CD4-positive, alpha-beta T cell treated with Interleukin-17A for 1 hour (primary cell): Measurements from ENCODE around the gene TTC1.
A peak's percentile ranks its signal among the peaks of the same experiment; 100 is the strongest.
"Not testable (repeated sequence)": the region's sequence is repeated elsewhere in the genome, so short reads cannot be mapped to it uniquely, and the experiment has no call there.

Experiments used
- DNase-seq: peaks from one replicate; pipeline ENCODE4 v3.0.0-alpha.2; 2020

TTC1 gene, protein sequence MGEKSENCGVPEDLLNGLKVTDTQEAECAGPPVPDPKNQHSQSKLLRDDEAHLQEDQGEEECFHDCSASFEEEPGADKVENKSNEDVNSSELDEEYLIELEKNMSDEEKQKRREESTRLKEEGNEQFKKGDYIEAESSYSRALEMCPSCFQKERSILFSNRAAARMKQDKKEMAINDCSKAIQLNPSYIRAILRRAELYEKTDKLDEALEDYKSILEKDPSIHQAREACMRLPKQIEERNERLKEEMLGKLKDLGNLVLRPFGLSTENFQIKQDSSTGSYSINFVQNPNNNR

GRCh38 chr5:160008877-160009590, at the start of gene TTC1:
Gene TTC1, plus strand, starts transcription at chr5:160009139. Its CDS starts 1,390 bp downstream, at chr5:160010529.
- DNase-seq, result peak; percentile 97

DNA sequence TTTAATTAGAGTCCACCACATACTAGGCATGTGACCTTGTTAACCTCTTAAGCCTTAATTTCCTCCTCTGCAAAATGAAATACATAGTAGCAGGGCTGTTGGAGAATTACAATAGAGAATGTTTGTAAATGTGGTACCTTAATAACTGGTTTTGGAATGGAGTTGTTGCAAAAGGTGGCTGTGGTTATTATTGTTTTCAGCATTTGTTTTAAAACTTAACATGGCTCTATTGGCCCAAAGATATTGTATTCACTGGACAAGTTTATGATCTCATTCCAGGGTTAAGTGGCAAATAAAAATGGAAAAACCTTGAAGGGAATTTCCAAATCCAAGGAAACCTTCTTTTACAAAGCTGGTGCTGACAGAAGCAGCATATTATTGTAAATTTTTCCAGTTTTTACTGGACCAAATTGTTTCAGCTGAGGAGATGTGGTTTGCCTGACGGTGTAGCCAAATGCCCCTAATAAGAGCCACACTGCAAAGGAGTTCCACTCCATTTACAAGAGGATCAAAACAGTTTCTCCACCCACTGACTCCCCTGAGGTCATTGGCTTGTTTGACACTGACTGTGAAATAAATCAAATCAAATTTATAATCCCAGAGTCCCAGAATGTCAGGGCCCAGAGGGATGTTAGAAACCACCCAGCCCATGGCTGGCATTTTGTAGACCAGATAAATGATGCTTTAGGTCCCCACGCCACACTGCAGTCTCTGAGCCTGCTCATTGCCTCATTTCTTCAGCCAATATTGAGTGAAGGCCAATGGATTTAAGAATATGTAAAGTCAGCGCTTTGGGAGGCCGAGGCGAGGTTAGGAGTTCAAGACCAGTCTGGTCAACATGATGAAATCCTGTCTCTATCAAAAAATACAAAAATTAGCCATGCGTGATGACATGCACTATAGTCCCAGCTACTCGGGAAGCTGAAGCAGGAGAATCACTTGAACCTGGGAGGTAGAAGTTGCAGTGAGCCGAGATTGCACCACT, 47.5 kb upstream of the TTC1 start:
- DNase-seq, result no peak

DNA sequence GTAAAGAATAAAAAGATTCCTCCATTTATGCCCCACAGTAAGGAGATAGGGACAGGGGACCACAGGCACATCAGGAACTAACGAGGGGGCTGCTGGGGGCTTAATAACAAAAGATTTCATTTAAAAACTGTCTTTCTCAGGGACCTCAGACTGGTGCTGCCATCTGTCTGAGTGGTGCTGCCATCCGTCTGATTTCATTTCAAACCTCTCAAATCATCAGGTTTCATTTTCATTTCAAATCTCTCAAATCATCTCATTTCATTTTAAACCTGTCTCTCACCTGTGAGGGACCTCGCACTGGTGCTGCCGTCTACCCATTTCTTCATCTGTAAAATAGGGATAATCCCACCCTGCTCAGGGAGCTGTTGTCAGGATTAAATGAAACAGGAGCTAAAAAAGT, 46.7 kb upstream of the TTC1 start:
- no peak for DNase-seq

DNA sequence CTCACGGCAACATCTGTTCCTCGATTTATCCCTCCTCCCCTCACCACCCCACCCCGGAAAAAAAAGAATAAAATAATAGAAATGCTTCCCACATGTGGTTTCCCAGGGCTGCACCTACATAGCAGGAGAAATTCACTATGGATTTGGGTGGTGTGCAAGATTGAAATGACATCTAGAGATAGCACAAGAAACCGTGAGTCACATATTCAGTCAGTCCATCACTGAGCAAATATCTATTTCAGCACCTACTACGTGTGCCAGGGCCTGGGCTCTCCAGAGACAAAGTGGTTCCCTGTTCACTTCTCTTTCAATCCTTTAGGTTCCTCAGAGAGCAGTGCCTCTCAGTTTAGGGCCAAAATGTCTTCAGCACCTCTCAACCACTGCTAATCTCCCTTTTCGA, 45.0 kb upstream of the TTC1 start:
- DNase-seq, result no peak

- peak; percentile 14 for DNase-seq
These were observed 43.7 kb upstream of the TTC1 start for GRCh38 chr5:159965031-159965837.

DNA sequence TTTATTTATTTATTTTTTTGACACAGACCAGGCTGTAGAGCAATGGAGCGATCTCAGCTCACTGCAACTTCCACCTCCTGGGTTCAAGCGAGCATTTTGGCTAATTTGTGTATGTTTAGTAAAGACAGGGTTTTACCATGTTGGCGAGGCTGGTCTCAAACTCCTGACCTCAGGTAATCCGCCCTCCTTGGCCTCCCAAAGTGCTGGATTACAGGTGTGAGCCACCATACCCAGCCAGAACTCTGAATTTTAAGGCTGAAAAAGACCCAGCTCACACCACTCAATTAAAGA, 43.2 kb upstream of the TTC1 start:
- not testable (repeated sequence) for DNase-seq

DNA sequence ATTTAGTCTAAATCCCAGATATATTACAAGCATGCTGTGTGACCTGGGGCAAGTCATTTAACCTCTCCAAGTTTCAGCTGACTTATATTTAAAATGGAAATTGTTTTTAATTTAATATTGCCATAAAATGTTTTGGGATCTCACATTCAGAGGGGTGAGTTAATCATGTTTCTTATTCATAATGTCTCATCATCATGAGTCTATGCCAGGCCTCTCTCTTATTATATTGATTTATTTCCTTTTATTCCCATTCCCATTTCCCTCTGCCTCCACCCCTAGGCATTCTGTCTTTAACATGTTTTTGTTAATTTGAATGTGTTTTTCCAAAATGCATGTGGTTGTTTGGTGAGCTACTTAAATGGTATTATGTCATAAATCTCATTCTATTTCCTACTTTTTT, 39.0 kb upstream of the TTC1 start:
- no peak for DNase-seq

DNA sequence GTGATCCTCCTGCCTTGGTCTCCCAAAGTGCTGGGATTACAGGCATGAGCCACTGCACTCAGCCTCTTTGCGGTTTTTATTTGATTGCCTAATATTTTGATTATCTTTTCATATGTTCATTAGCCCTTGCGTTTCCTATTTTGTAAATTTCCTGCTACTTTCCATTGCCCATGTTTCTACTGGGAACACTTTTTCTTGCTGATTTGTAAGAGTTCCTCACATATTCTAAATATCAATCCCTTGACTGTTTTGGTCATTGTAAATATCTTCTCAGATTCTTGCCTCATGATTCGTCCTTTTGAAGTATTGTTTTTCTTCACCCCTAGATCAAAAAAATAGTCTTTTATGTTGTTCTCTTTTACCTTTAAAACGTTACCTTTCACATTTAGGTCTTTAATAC, 37.9 kb upstream of the TTC1 start:
- no peak for DNase-seq

- DNase-seq, result no peak
These were observed 37.4 kb upstream of the TTC1 start for GRCh38 chr5:159971514-159971913.

- DNase-seq, result no peak
These were observed 36.9 kb upstream of the TTC1 start for GRCh38 chr5:159971931-159972461.

- no peak for DNase-seq
These were observed 36.2 kb upstream of the TTC1 start for GRCh38 chr5:159972538-159973362.

DNA sequence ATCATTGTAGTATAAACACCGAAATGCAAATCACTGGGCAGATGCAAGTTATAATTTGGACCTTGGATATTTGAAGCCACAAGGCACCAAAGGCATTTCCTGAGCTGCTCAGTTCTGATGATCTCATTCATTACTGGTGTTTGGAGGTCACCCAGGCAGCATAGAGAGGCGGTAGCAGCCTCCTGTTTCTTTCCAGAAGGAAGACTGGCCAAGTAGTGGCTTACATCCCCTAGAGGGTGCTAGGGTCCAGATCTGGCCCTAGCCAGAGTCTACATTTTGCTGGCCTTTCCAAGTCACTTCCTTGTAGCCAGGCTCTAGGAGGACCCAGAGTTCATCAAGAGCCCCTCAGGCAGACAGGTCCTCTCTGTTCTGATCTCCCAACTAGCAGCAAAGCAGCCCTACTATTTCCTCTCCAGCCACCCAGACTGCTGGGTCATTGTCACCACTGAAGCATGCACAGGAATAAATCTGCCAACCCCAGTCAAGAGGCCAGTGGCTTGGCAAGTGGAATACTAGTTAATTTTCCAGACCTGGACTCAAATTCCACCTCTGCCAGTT, 33.4 kb upstream of the TTC1 start:
- DNase-seq, result no peak

DNA sequence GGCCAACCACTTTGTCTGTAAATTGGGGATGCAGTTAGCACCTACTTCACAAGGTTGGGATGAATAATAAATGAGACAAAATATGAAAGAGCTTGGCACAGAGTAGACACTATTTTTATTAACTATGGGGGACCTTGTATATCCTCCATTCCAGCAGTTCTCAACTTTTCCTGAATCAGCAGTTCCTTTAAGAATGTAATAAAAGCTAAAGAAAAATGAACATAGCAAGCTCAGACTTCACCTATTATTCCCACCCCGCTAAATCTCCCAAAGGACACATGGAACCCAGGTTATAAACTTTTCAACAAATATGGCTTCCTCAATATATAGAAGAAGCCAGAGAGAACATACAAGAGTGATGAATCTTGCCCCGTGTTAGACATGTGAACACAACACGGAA, 32.0 kb upstream of the TTC1 start:
- DNase-seq, result no peak

DNA sequence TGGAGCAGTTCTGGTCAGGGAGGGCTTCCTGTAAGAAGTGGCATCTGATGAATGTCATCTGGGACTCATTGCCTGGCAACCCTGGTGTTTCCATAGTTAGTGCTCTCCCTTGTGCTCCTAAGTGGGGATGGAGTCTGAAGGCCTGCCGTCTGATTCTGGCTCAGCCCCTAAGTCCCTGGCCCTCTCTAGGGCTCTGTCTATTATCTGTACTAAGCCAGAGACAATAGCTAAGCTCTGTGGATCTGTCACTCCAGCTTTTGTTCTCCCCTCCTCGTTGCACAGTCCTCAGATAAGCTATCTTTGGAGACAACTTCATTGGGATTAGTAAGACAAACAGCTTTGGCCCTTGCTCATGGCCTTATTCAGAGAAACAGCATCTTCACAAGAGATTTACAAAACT, 30.6 kb upstream of the TTC1 start:
- DNase-seq, result no peak

- no peak for DNase-seq
These were observed 26.3 kb upstream of the TTC1 start for GRCh38 chr5:159982421-159983173.

DNA sequence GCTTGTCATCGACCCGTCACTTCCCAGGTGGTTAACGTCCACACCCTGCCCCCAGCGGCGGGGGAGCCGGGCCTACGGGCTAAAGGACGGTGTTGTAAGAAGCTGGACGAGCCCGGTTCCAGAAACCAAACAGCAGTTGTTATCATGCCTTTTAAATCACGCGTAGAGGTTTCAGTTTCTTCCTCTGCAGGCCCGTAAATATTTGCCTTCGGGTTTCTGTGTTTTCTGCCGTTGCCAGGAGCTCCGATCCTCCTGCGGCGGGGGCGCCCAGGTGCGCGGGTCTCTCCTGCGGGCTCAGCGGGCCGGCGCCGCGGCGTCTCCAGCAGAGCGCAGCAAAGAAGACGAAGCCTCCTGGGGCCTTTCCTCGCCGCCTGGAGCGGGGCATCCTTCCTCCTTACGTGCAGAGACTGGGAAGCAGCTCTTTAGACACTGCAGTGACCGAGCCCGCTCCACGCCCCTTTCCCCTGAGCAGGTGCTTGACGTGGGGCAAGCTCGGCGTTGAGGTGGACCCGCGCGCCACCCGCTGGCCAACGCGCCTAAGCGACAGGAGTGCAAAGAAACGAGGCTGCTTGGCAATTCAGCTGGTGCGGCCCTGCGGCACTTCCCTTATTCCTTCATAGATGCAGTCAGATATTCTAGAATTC, 21.8 kb upstream of the TTC1 start:
- DNase-seq, result peak; percentile 72

DNA sequence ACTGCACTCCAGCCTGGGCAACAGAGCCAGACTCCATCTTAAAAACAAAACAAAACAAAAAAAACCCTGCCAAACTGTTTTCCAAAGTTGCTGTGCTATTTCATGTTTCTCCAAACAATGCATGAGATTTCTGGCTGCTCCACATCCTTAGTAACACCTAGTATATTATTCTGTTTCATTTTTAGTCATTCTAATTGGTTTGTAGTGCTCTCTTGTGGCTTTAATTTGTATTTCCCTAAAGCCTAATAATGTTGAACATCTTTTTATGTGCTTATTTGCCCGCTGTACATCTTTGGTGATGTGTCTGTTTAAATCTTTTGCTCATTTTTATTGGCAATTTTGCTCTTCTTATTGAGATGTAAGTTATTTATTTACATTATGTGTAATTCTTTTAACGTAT, 18.4 kb upstream of the TTC1 start:
- no peak for DNase-seq

DNA sequence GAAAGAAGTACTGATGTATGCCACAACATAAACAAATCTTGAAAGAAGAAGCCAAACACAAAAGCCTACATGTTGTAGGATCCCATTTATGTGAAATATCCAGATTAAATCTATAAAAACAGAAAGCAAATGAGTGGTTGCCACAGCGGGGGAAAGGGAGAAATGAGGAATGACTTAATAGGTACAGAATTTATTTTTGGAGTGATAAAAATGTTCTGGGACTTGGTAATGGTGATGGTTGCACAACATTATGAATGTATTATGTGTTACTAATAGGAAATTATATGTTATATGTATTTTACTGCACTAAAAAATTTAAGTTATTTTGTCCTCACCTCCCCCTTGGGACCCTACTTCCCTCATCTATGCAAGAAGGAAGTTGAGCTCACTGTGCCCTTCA, 16.4 kb upstream of the TTC1 start:
- DNase-seq, result no peak

- DNase-seq, result no peak
These were observed 15.7 kb upstream of the TTC1 start for GRCh38 chr5:159993194-159993593.

- DNase-seq, result no peak
These were observed 13.0 kb upstream of the TTC1 start for GRCh38 chr5:159995907-159996306.
